ENCODE results near the gene FNIP2.

Gene FNIP2

GRCh38 chr4:158861766-158862165 lies 92.9 kb downstream of the FNIP2 start:
- H3K4me3 ChIP-seq (ENCODE audit: control insufficient read depth, low read depth, low read length), result no peak overlapping the region
- no peak for TF ChIP-seq CTCF (conservative IDR thresholded peaks at IDR 0.05; ENCODE audit: control insufficient read depth, insufficient read depth, low read depth, low read length)
- DNase-seq (ENCODE audit: low read depth), result no peak

DNA sequence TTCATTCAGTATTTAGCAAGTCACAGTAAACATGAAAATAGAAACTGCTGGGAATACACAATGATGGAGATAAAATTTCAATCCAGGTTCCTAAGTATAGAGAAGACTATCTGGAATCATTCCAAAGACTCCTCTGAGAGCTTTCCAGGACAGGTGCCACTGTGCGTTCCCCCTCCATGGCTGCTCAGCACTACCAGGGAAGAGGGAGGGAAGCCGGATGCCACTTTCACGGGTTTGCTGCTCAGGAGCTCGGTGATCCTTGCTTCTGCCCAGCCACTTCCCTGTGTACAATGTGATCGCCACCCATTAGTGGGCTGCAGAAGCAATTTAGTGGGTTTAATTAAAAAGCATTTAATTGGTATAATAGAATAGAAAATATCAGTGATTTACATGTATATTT lies 94.5 kb downstream of the FNIP2 start:
- no peak overlapping the region for H3K4me3 ChIP-seq (ENCODE audit: control insufficient read depth, low read depth, low read length)
- no peak for DNase-seq (ENCODE audit: low read depth)
- no peak for TF ChIP-seq CTCF (conservative IDR thresholded peaks at IDR 0.05; ENCODE audit: control insufficient read depth, insufficient read depth, low read depth, low read length)

DNA sequence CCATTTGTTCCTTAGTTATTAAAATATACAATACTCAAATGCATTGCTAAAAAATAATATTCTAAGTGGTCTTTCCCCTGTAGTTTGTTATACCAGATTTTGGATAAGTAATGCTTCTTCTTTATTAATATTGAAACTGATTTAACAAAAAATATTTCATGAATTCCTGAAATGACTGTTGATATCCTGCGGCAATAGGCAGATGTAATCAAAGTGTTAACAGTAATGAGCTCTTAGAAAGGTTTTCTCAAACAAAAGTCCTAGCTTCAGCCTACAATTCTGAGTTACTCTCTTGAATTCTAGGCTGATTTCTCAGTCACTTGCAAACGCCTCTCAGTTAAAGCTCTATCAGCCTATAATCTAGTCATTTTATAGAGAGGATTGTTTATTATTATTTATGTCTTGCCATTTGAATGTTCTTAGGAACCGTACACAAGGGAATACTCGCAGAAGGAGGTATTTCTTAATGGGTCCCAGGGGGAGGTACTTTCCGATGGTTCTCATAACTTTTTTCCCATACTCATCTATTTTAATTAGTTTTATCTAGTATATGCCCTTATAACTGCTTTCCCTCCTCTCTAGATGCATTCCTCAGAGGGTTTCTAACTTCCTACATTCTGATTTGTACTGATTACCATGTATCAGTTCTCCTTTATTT lies 96.8 kb downstream of the FNIP2 start:
- no peak overlapping the region for H3K4me3 ChIP-seq (ENCODE audit: control insufficient read depth, low read depth, low read length)
- no peak for DNase-seq (ENCODE audit: low read depth)
- no peak for TF ChIP-seq CTCF (conservative IDR thresholded peaks at IDR 0.05; ENCODE audit: control insufficient read depth, insufficient read depth, low read depth, low read length)

DNA sequence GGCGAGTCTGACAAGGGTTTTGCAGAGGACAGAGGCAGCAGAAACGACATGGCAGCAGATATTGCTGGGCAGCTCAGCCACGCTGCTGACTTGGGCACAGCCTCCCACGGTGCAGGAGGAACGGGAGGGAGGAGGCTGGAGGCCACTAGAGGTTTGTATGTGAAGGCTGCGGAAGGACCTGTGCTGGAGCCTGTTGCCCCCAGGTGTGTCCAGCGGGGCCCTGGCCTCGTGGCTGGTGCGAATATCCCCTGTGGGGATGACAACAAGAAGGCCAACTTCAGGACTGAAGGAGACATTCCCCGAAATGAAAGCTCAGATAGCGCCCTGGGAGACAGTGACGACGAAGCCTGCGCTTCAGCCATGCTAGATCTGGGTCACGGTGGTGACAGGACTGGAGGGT lies 100.2 kb downstream of the FNIP2 start:
- H3K4me3 ChIP-seq (ENCODE audit: control insufficient read depth, low read depth, low read length), result no peak overlapping the region
- no peak for TF ChIP-seq CTCF (conservative IDR thresholded peaks at IDR 0.05; ENCODE audit: control insufficient read depth, insufficient read depth, low read depth, low read length)
- no peak for DNase-seq (ENCODE audit: low read depth)

- no peak overlapping the region for H3K4me3 ChIP-seq (ENCODE audit: control insufficient read depth, low read depth, low read length)
- TF ChIP-seq CTCF (conservative IDR thresholded peaks at IDR 0.05; ENCODE audit: control insufficient read depth, insufficient read depth, low read depth, low read length), result no peak
- DNase-seq (ENCODE audit: low read depth), result no peak
Measured at GRCh38 chr4:158869761-158870160, 100.9 kb downstream of the FNIP2 start.

GRCh38 chr4:158870282-158870625 lies 101.4 kb downstream of the FNIP2 start:
- TF ChIP-seq CTCF (conservative IDR thresholded peaks at IDR 0.05; ENCODE audit: control insufficient read depth, insufficient read depth, low read depth, low read length), result no peak
- no peak overlapping the region for H3K4me3 ChIP-seq (ENCODE audit: control insufficient read depth, low read depth, low read length)
- no peak for DNase-seq (ENCODE audit: low read depth)

All from fibroblast of mammary gland (primary cell).